ENCODE data around the gene CXCL1.
"Not testable (repeated sequence)": the region's sequence is repeated elsewhere in the genome, so short reads cannot be mapped to it uniquely, and the experiment has no call there.

Gene CXCL1

GRCh38 chr4:73895201-73896175 is 26.3 kb downstream of the CXCL1 start:
- Histone ChIP-seq H3K9me3 (ENCODE audit: low read depth, low read length) (no peaks in the 10 kb centered on the region), H3K9ac (ENCODE audit: insufficient read length) (no peak overlapping the region), H3K4me3 (no peak overlapping the region), H3K27ac (no peak overlapping the region), H3K36me3 (ENCODE audit: insufficient read depth, low read length) (no peaks in the 10 kb centered on the region)
- DNase-seq (ENCODE audit: low read depth, low spot score) = no peak
- TF ChIP-seq EZH2 (IDR thresholded peaks at IDR 0.05) = no peak
- no peak for TF ChIP-seq POLR2AphosphoS5 (IDR thresholded peaks at IDR 0.05; ENCODE audit: borderline replicate concordance, low read depth, low read length)
- no peak for TF ChIP-seq FOXP2 (optimal IDR thresholded peaks at IDR 0.05; ENCODE audit: control extremely low read depth, extremely low read length, insufficient read depth)

- DNase-seq (ENCODE audit: low read depth, low spot score) = no peak
- Histone ChIP-seq H3K36me3 (ENCODE audit: insufficient read depth, low read length) (no peaks in the 10 kb centered on the region), H3K9ac (ENCODE audit: insufficient read length) (no peak overlapping the region), H3K4me3 (no peak overlapping the region), H3K27ac (no peak overlapping the region), H3K9me3 (ENCODE audit: low read depth, low read length) (no peaks in the 10 kb centered on the region)
- TF ChIP-seq POLR2AphosphoS5 (IDR thresholded peaks at IDR 0.05; ENCODE audit: borderline replicate concordance, low read depth, low read length) (no peak), FOXP2 (optimal IDR thresholded peaks at IDR 0.05; ENCODE audit: control extremely low read depth, extremely low read length, insufficient read depth) (no peak), EZH2 (IDR thresholded peaks at IDR 0.05) (no peak)
These were observed 27.2 kb downstream of the CXCL1 start for GRCh38 chr4:73896416-73896815.

- no peak for DNase-seq (ENCODE audit: low read depth, low spot score)
- H3K27ac ChIP-seq = no peak overlapping the region
- no peaks in the 10 kb centered on the region for H3K9me3 ChIP-seq (ENCODE audit: low read depth, low read length)
- H3K9ac ChIP-seq (ENCODE audit: insufficient read length) = no peak overlapping the region
- no peak overlapping the region for H3K4me3 ChIP-seq
- H3K36me3 ChIP-seq (ENCODE audit: insufficient read depth, low read length) = no peaks in the 10 kb centered on the region
- TF ChIP-seq FOXP2 (optimal IDR thresholded peaks at IDR 0.05; ENCODE audit: control extremely low read depth, extremely low read length, insufficient read depth) (no peak), POLR2AphosphoS5 (IDR thresholded peaks at IDR 0.05; ENCODE audit: borderline replicate concordance, low read depth, low read length) (no peak), EZH2 (IDR thresholded peaks at IDR 0.05) (no peak)
These were observed 28.4 kb downstream of the CXCL1 start for GRCh38 chr4:73897380-73898136.

GRCh38 chr4:73899338-73899737 is 30.1 kb downstream of the CXCL1 start:
- H3K27ac ChIP-seq; H3K9ac ChIP-seq (ENCODE audit: insufficient read length); H3K9me3 ChIP-seq (ENCODE audit: low read depth, low read length); H3K36me3 ChIP-seq (ENCODE audit: insufficient read depth, low read length); H3K4me3 ChIP-seq; DNase-seq (ENCODE audit: low read depth, low spot score): not testable (repeated sequence)

- H3K36me3 ChIP-seq (ENCODE audit: insufficient read depth, low read length) = no peaks in the 10 kb centered on the region
- H3K9me3 ChIP-seq (ENCODE audit: low read depth, low read length) = no peaks in the 10 kb centered on the region
- no peak for TF ChIP-seq FOXP2 (optimal IDR thresholded peaks at IDR 0.05; ENCODE audit: control extremely low read depth, extremely low read length, insufficient read depth)
- TF ChIP-seq POLR2AphosphoS5 (IDR thresholded peaks at IDR 0.05; ENCODE audit: borderline replicate concordance, low read depth, low read length) = no peak
- TF ChIP-seq EZH2 (IDR thresholded peaks at IDR 0.05) = no peak
- H3K9ac ChIP-seq (ENCODE audit: insufficient read length) = no peak overlapping the region
- H3K4me3 ChIP-seq = no peak overlapping the region
- no peak for DNase-seq (ENCODE audit: low read depth, low spot score)
- no peak overlapping the region for H3K27ac ChIP-seq
These were observed 31.8 kb downstream of the CXCL1 start for GRCh38 chr4:73901031-73901430.

GRCh38 chr4:73902038-73902637 is 32.9 kb downstream of the CXCL1 start:
- H3K27ac ChIP-seq = no peak overlapping the region
- H3K9me3 ChIP-seq (ENCODE audit: low read depth, low read length) = no peaks in the 10 kb centered on the region
- TF ChIP-seq EZH2 (IDR thresholded peaks at IDR 0.05) (no peak), FOXP2 (optimal IDR thresholded peaks at IDR 0.05; ENCODE audit: control extremely low read depth, extremely low read length, insufficient read depth) (no peak), POLR2AphosphoS5 (IDR thresholded peaks at IDR 0.05; ENCODE audit: borderline replicate concordance, low read depth, low read length) (no peak)
- H3K36me3 ChIP-seq (ENCODE audit: insufficient read depth, low read length) = no peaks in the 10 kb centered on the region
- H3K4me3 ChIP-seq = no peak overlapping the region
- H3K9ac ChIP-seq (ENCODE audit: insufficient read length) = no peak overlapping the region
- DNase-seq (ENCODE audit: low read depth, low spot score) = no peak

- no peak for DNase-seq (ENCODE audit: low read depth, low spot score)
- no peak overlapping the region for H3K27ac ChIP-seq
- H3K9me3 ChIP-seq (ENCODE audit: low read depth, low read length) = no peaks in the 10 kb centered on the region
These were observed 33.8 kb downstream of the CXCL1 start for GRCh38 chr4:73902817-73903547.

More at GRCh38 chr4:73902817-73903547, 33.8 kb downstream of the CXCL1 start:
- TF ChIP-seq POLR2AphosphoS5 (IDR thresholded peaks at IDR 0.05; ENCODE audit: borderline replicate concordance, low read depth, low read length) (no peak), EZH2 (IDR thresholded peaks at IDR 0.05) (no peak), FOXP2 (optimal IDR thresholded peaks at IDR 0.05; ENCODE audit: control extremely low read depth, extremely low read length, insufficient read depth) (no peak)
- Histone ChIP-seq H3K36me3 (ENCODE audit: insufficient read depth, low read length) (no peaks in the 10 kb centered on the region), H3K9ac (ENCODE audit: insufficient read length) (no peak overlapping the region), H3K4me3 (no peak overlapping the region)
